ENCODE results near the gene PYCARD.
"Not testable (repeated sequence)": the region's sequence is repeated elsewhere in the genome, so short reads cannot be mapped to it uniquely, and the experiment has no call there.

The PYCARD gene

GRCh38 chr16:31179747-31180459 lies 22.7 kb downstream of the PYCARD start, which contains the start of gene FUS:
FUS (plus strand) TSS chr16:31180139; CDS start chr16:31180215, 76 bp downstream.
- no peaks in the 10 kb centered on the region for H3K9me3 ChIP-seq (ENCODE audit: control insufficient read depth in 2 of 2, low read length in 2 of 2)

GRCh38 chr16:31179219-31179746 lies 23.3 kb downstream of the PYCARD start:
- Histone ChIP-seq H3K9ac (ENCODE audit: low read length in 2 of 2) (peak overlapping the region; percentile 92 to 96), H3K4me3 (ENCODE audit: low read length in 2 of 2) (peak overlapping the region; percentile 92), H3K4me1 (ENCODE audit: control insufficient read depth, insufficient read depth, low read length) (peaks cover 36% of the 10 kb centered on the region), H3K36me3 (ENCODE audit: control insufficient read depth in 2 of 2, insufficient read depth in 2 of 2, low read length in 2 of 2) (peaks cover 13 to 14% of the 10 kb centered on the region in 2 donors), H3K9me3 (ENCODE audit: control insufficient read depth in 2 of 2, low read length in 2 of 2) (no peaks in the 10 kb centered on the region), H3K27ac (ENCODE audit: low read length) (peak overlapping the region; percentile 93), H3K27me3 (ENCODE audit: control insufficient read depth in 1 of 2, insufficient read depth in 2 of 2, low read length in 2 of 2) (no peaks in the 10 kb centered on the region)

More at GRCh38 chr16:31179747-31180459, 22.7 kb downstream of the PYCARD start, which contains the start of gene FUS:
- Histone ChIP-seq H3K27me3 (ENCODE audit: control insufficient read depth in 1 of 2, insufficient read depth in 2 of 2, low read length in 2 of 2) (no peaks in the 10 kb centered on the region), H3K9ac (ENCODE audit: low read length in 2 of 2) (peak within 1 kb of the TSS; percentile 92 to 96), H3K27ac (ENCODE audit: low read length) (peak within 1 kb of the TSS; percentile 93), H3K4me1 (ENCODE audit: control insufficient read depth, insufficient read depth, low read length) (peaks cover 36% of the 10 kb centered on the region), H3K4me3 (ENCODE audit: low read length in 2 of 2) (peak within 1 kb of the TSS; percentile 92), H3K36me3 (ENCODE audit: control insufficient read depth in 2 of 2, insufficient read depth in 2 of 2, low read length in 2 of 2) (peaks cover 13 to 16% of the 10 kb centered on the region in 2 donors)

GRCh38 chr16:31177136-31177535 lies 25.4 kb downstream of the PYCARD start:
- Histone ChIP-seq H3K9me3 (ENCODE audit: control insufficient read depth in 2 of 2, low read length in 2 of 2) (no peaks in the 10 kb centered on the region), H3K27ac (ENCODE audit: low read length) (no peak overlapping the region), H3K9ac (ENCODE audit: low read length in 2 of 2) (no peak overlapping the region), H3K4me3 (ENCODE audit: low read length in 2 of 2) (no peak overlapping the region), H3K4me1 (ENCODE audit: control insufficient read depth, insufficient read depth, low read length) (peaks cover 20% of the 10 kb centered on the region), H3K36me3 (ENCODE audit: control insufficient read depth in 2 of 2, insufficient read depth in 2 of 2, low read length in 2 of 2) (no peaks in the 10 kb centered on the region), H3K27me3 (ENCODE audit: control insufficient read depth in 1 of 2, insufficient read depth in 2 of 2, low read length in 2 of 2) (no peaks in the 10 kb centered on the region)

GRCh38 chr16:31170048-31170447 lies 32.5 kb downstream of the PYCARD start:
- not testable (repeated sequence) for H3K4me1 ChIP-seq (ENCODE audit: control insufficient read depth, insufficient read depth, low read length); H3K9ac ChIP-seq (ENCODE audit: low read length in 2 of 2); H3K27me3 ChIP-seq (ENCODE audit: control insufficient read depth in 1 of 2, insufficient read depth in 2 of 2, low read length in 2 of 2); H3K4me3 ChIP-seq (ENCODE audit: low read length in 2 of 2); H3K9me3 ChIP-seq (ENCODE audit: control insufficient read depth in 2 of 2, low read length in 2 of 2); H3K27ac ChIP-seq (ENCODE audit: low read length); H3K36me3 ChIP-seq (ENCODE audit: control insufficient read depth in 2 of 2, insufficient read depth in 2 of 2, low read length in 2 of 2)

GRCh38 chr16:31168848-31169247 lies 33.7 kb downstream of the PYCARD start:
- Histone ChIP-seq H3K4me1 (ENCODE audit: control insufficient read depth, insufficient read depth, low read length) (no peaks in the 10 kb centered on the region), H3K9me3 (ENCODE audit: control insufficient read depth in 2 of 2, low read length in 2 of 2) (no peaks in the 10 kb centered on the region), H3K36me3 (ENCODE audit: control insufficient read depth in 2 of 2, insufficient read depth in 2 of 2, low read length in 2 of 2) (no peaks in the 10 kb centered on the region), H3K27me3 (ENCODE audit: control insufficient read depth in 1 of 2, insufficient read depth in 2 of 2, low read length in 2 of 2) (no peaks in the 10 kb centered on the region), H3K9ac (ENCODE audit: low read length in 2 of 2) (no peak overlapping the region), H3K4me3 (ENCODE audit: low read length in 2 of 2) (no peak overlapping the region), H3K27ac (ENCODE audit: low read length) (no peak overlapping the region)

DNA sequence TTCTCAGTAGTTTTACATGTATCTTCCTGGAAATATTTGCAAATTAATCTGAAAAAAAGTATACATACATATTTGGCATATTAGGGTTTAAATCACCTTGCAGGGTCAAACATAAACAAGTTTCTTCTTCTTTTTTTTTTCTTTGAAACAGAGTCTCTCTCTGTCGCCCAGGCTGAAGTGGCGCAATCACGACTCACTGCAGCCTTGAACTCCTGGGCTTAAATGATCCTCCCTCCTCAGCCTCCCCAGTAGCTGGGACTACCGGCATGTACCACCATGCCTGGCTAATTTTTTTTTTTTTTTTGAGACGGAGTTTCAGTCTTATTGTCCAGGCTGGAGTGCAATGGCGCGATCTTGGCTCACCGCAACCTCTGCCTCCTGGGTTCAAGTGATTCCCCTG lies 35.2 kb downstream of the PYCARD start:
- no peaks in the 10 kb centered on the region for H3K9me3 ChIP-seq (ENCODE audit: control insufficient read depth in 2 of 2, low read length in 2 of 2)
- H3K27ac ChIP-seq (ENCODE audit: low read length): no peak overlapping the region
- no peaks in the 10 kb centered on the region for H3K27me3 ChIP-seq (ENCODE audit: control insufficient read depth in 1 of 2, insufficient read depth in 2 of 2, low read length in 2 of 2)
- H3K9ac ChIP-seq (ENCODE audit: low read length in 2 of 2): no peak overlapping the region
- H3K4me3 ChIP-seq (ENCODE audit: low read length in 2 of 2): no peak overlapping the region
- no peaks in the 10 kb centered on the region for H3K36me3 ChIP-seq (ENCODE audit: control insufficient read depth in 2 of 2, insufficient read depth in 2 of 2, low read length in 2 of 2)
- no peaks in the 10 kb centered on the region for H3K4me1 ChIP-seq (ENCODE audit: control insufficient read depth, insufficient read depth, low read length)

GRCh38 chr16:31157136-31157535 lies 45.4 kb downstream of the PYCARD start:
- peaks cover 0 to 2% of the 10 kb centered on the region in 2 donors for H3K27me3 ChIP-seq (ENCODE audit: control insufficient read depth in 1 of 2, insufficient read depth in 2 of 2, low read length in 2 of 2)
- H3K27ac ChIP-seq (ENCODE audit: low read length): no peak overlapping the region
- no peak overlapping the region for H3K4me3 ChIP-seq (ENCODE audit: low read length in 2 of 2)
- H3K9me3 ChIP-seq (ENCODE audit: control insufficient read depth in 2 of 2, low read length in 2 of 2): no peaks in the 10 kb centered on the region
- H3K4me1 ChIP-seq (ENCODE audit: control insufficient read depth, insufficient read depth, low read length): no peaks in the 10 kb centered on the region
- no peaks in the 10 kb centered on the region for H3K36me3 ChIP-seq (ENCODE audit: control insufficient read depth in 2 of 2, insufficient read depth in 2 of 2, low read length in 2 of 2)
- H3K9ac ChIP-seq (ENCODE audit: low read length in 2 of 2): no peak overlapping the region
